RWPE1 (cell line): ENCODE measurements around the gene EMC9.
A peak's percentile ranks its signal among the peaks of the same experiment; 100 is the strongest.

Source experiments
- CTCF ChIA-PET: fragments of 350-600 bp; sonication (Branson Sonifier 250); formaldehyde crosslinking; extraction: SDS; loops from one replicate; lab custom pipeline; 2021; lab: Yijun Ruan, JAX
- POLR2A ChIA-PET: fragments of 400-600 bp; formaldehyde crosslinking; extraction: SDS; loops from one replicate; lab custom pipeline; 2020; ENCODE audit warnings: antibody characterized with exemption; ENCODE audit not compliant: low non-redundant PET; lab: Yijun Ruan, JAX
- DNase-seq: peaks from one replicate; pipeline ENCODE4 v3.0.0; 2012; ENCODE audit warnings: low spot score
- H3K27ac ChIP-seq: fragments of 450-650 bp; 2 replicates; pipeline ENCODE4 v1.5.1; 2017
- CTCF ChIP-seq: fragments of 450-650 bp; conservative IDR thresholded peaks from 2 replicates; pipeline ENCODE4 v1.5.1; 2017; ENCODE audit warnings: low read depth, mild to moderate bottlenecking

EMC9 gene

DNA sequence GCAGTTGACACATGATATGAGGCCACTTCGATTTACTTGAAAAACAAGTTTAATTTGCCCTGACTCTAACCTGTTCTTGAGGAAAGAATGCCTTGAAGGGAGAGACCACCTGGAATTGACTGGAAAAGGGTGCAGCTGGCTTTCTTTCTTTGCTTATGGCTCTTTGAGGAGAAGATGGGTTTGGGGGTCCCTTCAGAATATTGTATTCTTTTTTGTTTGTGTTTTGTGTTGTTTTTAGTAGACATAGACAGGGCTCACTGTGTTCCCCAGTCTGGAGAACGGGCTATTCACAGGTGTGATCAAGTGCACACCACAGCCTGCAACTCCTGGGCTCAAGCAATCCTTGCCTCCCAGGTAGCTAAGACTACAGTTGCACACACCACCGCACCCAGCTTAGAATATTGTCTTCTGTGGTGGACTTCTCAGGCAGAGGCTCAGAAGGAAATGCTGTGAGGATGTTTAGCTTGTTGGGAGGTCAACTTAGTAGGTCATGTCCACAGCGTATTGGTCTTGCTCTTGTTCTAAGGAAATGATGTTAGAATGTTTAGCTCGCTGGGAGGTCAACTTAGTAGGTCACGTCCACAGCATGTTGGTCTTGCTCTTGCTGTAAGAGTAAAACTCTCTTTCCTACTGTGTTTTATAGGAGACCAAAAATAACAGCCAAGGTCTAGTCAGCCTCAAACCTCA is 25.1 kb downstream of the EMC9 start:
- no peak for DNase-seq
- POLR2A ChIA-PET, result interaction anchor here (1.7 kb wide), 1 partner anchor 31 kb away, joined by 3 read pairs; the partner anchor contains the start of gene RNF31
- no peak overlapping the region for H3K27ac ChIP-seq
- TF ChIP-seq CTCF, result no peak
- CTCF ChIA-PET, result interaction anchor here (0.5 kb wide), 1 partner anchor 148 kb away, joined by 3 read pairs; no protein-coding TSS in a partner anchor

DNA sequence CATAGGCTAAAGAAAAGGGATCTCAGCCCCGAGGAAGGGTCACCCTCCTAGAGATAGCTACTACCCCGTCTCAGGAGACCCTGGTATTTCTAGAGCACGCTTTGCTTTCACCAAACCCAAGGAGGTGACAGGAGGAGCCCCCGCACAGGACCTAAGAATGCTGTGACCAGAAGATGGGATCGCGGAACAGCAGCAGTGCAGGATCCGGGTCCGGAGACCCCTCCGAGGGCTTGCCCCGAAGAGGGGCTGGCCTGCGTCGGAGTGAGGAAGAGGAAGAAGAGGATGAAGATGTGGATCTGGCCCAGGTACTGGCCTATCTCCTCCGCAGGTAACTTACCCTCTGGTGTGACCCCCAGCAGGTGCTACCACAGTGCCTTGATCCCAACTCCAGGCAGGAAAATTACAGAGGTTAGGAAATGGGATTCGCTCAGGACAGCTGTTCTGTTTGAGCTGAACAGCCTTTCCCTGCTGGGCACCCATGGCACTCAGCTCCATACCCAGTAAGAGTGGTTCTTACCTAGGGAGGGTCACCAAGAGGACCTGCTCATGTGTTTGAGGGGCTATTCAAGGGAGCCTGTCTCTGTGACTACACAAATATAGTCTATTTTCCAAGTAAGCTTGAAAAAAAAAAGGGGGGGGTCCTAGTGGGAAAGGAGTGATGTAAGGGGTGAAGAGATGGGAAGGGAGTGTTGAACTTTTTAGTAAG is 25.8 kb downstream of the EMC9 start:
- no peak for DNase-seq
- ChIA-PET POLR2A (interaction anchor here (0.7 to 1.7 kb wide), 2 partner anchors 31 to 770 kb away, joined by 3 read pairs; partner anchors contain the start of gene RNF31), CTCF (interaction anchor here (0.5 kb wide), 1 partner anchor 149 kb away, joined by 3 read pairs; no protein-coding TSS in a partner anchor)
- H3K27ac ChIP-seq, result peak overlapping the region; percentile 99
- no peak for TF ChIP-seq CTCF

GRCh38 chr14:24114532-24115421 is 26.6 kb downstream of the EMC9 start, which contains the start of the genes DCAF11 and NRL:
Gene DCAF11 (plus strand): TSS chr14:24114777. CDS start chr14:24115595, 818 bp downstream.
Gene NRL (minus strand): TSS chr14:24114949. CDS start chr14:24082848, 32,101 bp downstream.
- peak; percentile 99 for DNase-seq
- ChIA-PET POLR2A (interaction anchor here (0.7 to 2.0 kb wide), 10 partner anchors 9 to 769 kb away, joined by 3 to 12 read pairs (median 4); partner anchors contain the start of genes IRF9, PCK2, PSME1 and PSME2), CTCF (no interaction called here)
- no peak for TF ChIP-seq CTCF
- peak within 1 kb of the TSS; percentile 99 for H3K27ac ChIP-seq

DNA sequence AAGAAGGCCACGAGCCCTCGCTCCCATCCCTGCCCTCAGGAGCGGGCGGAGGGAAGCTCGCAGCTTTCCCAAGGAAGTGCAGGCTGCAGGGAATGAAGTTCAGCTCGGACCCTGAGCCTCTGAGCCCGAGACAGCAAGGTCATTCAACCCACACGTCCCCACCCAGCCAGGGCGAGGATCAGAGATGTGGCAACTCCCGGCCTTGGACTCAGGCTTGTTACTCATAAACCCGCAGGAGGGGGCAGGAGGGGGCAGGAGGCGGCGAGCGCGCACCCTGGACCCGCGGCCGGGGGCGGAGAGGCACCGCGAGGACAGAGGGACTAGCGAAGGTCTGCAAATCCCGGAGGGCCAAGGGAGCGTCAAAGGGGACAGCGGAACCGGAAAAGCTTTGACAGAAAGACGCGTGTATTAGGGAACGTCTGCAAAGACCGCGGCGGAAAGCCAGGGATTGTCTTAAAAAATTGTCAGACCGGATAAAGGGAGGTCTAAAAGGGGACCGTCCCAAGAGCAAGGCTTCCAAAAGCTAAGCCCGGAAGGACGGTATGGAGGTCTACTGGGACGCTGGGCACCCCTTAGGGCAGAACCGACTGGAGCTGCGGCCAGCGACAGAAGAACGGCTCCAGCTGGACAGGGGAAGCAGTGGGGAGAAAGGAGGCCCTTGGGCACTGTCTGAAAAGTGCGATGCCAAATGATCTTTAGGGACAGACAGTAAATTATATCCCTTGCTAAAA is 27.4 kb downstream of the EMC9 start:
- DNase-seq, result peak; percentile 78
- no peak for TF ChIP-seq CTCF
- POLR2A ChIA-PET, result interaction anchor here (0.7 to 2.0 kb wide), 10 partner anchors 10 to 128 kb away, joined by 3 to 12 read pairs (median 4); partner anchors contain the start of genes IRF9, PCK2, PSME1 and PSME2
- peak overlapping the region; percentile 99 for H3K27ac ChIP-seq
- CTCF ChIA-PET, result interaction anchor here (0.6 kb wide), 2 partner anchors 61 to 73 kb away, joined by 3 read pairs; no protein-coding TSS in a partner anchor

DNA sequence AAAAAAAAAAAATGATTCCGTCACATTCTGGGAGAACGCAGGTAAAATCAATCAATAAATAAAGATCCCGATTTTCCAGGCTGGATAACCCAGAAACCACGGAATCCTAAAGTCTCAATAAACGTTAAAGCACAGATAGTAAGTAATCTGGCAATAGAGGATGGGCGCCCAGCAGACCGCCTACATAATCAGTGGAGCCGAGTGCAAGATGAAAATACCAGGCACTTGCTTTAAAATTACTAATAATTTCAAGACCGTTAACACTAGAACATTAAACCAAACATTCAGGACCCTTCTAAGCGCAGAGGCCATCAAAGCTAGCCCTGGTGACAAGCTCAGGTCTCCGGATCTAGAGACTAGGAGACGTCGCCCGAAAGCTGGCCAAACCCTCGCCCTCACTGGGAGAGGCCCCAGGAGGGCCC is 28.0 kb downstream of the EMC9 start:
- CTCF ChIA-PET, result interaction anchor here (0.6 kb wide), 2 partner anchors 61 to 74 kb away, joined by 3 read pairs; no protein-coding TSS in a partner anchor
- POLR2A ChIA-PET, result interaction anchor here (0.7 to 2.0 kb wide), 7 partner anchors 19 to 129 kb away, joined by 3 to 12 read pairs (median 4); partner anchors contain the start of genes PCK2, PSME1, PSME2 and RNF31
- no peak for TF ChIP-seq CTCF
- no peak for DNase-seq
- H3K27ac ChIP-seq, result peak overlapping the region; percentile 99
